Adrenal gland (tissue), 5 donors: ENCODE measurements around the gene DMD.

Source experiments
- CTCF ChIP-seq, 6 experiments: fragments of 450-650 bp in 4 of 6; fragments of 200-600 bp in 2 of 6; sonication (generic) in 1 of 6; IDR thresholded peaks; 1 replicate in 5 of 6; 2 replicates in 1 of 6; pipeline versions ENCODE4 v1.5.1 to v1.8.0; 2016 to 2021; ENCODE audit warnings: antibody characterized with exemption in 6 of 6, mild to moderate bottlenecking in 2 of 6, moderate library complexity in 1 of 6
- POLR2A ChIP-seq, 2 donors: fragments of 450-650 bp; IDR thresholded peaks; one replicate each; pipeline ENCODE4 v1.6.1; 2017; ENCODE audit warnings: antibody characterized with exemption in 2 of 2, mild to moderate bottlenecking in 2 of 2, moderate library complexity in 1 of 2
- donor health status: DM: no; HTN: no; CAD: no.

- TF ChIP-seq POLR2A (IDR thresholded peaks at IDR 0.05) (no peak), CTCF (IDR thresholded peaks at IDR 0.05) (no peak)
These were observed 1984.1 kb downstream of the DMD start for GRCh38 chrX:31227250-31227649.
